Motor neuron (in vitro differentiated cells): ENCODE results near the gene DOCK1. TPM values are rescaled to one million over a fixed set of nuclear protein-coding genes. Genes with fewer than 3 reads are reported as not detected.

ENCODE experiments used
- ATAC-seq, 8 experiments: fragments of 200-7000 bp; cut with Tn5 transposase; replicated peaks in 6 of 8; 2 replicates each; pipeline ENCODE4 v1.8.0; 2021; ENCODE audit warnings: mild to moderate bottlenecking in 8 of 8, moderate library complexity in 8 of 8
- H3K27ac ChIP-seq, 2 donors: fragments of 250-450 bp; sonication (Bioruptor Pico); 2 replicates each; pipeline ENCODE4 v1.9.0; 2021; ENCODE audit warnings: antibody characterized with exemption in 2 of 2, mild to moderate bottlenecking in 2 of 2, moderate library complexity in 1 of 2
- H3K4me1 ChIP-seq, 2 donors: fragments of 250-450 bp; sonication (Bioruptor Pico); replicated peaks in 1 of 2; 2 replicates each; pipeline ENCODE4 v1.6.1; 2021; ENCODE audit warnings: antibody characterized with exemption in 2 of 2, mild to moderate bottlenecking in 2 of 2, moderate library complexity in 1 of 2
- H3K4me3 ChIP-seq, 5 donors: fragments of 250-450 bp; sonication (Bioruptor Pico); 2 replicates each; pipeline ENCODE4 v1.9.0; 2021; ENCODE audit warnings: antibody characterized with exemption in 5 of 5, mild to moderate bottlenecking in 5 of 5, moderate library complexity in 4 of 5
- WGBS, 10 experiments: fragments of 450-650 bp; shearing (Covaris generic); methylation state at CpG; one replicate each; pipeline ENCODE4 v1.0.0; 2022; 5-methylcytosine and 5-hydroxymethylcytosine counted together
- in situ Hi-C, 9 experiments: fragments of 400-800 bp; cut with MboI; loops; one replicate each; pipeline ENCODE4 v1.15.0; 2021; ENCODE audit warnings: low sequenced_read_pairs in 9 of 9, low pct_unique_long_range_greater_than_20kb in 2 of 9; ENCODE audit not compliant: unreplicated experiment in 9 of 9
- total RNA-seq, 8 experiments: library from RNA; unstranded; fragments of 300-600 nt; gene quantifications; 2 replicates each; pipeline versions ENCODE4 v1.2.3 to v1.2.4, GENCODE V29; 2022

DOCK1 gene
- total RNA-seq, 8 experiments from 2014 or later = 8.8 to 85.4 (median 23.0) TPM

DNA sequence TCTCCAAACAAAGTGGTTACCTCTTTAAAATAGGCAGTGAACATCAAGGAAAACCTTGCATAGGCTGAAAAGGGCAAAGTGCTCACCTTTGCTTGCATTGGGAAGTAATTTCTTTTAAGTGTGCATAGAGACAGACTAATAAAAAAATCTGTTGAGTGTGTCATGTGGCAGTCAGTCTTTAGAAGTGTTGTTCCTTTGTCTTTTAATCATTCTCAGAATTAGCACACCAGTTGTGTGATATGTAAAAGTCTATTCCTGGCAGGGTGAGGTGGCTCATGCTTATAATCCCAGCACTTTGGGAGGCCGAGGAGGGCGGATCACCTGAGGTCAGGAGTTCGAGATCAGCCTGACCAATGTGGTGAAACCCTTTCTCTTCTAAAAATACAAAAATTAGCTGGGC is 174.2 kb downstream of the DOCK1 start:
- Histone ChIP-seq H3K4me3 (no peak overlapping the region), H3K27ac (no peak overlapping the region), H3K4me1 (peaks cover 12 to 19% of the 10 kb centered on the region in 2 donors)
- in situ Hi-C loops = no loop called here
- peak in 2 of 8 experiments; percentile 72 to 80 for ATAC-seq
- WGBS, 10 experiments = 80 to 100% (median 83%) methylated on average over 1 to 3 of the region's 3 CpGs; no CpG with 5 or more reads in 3 of the 10 experiments

DNA sequence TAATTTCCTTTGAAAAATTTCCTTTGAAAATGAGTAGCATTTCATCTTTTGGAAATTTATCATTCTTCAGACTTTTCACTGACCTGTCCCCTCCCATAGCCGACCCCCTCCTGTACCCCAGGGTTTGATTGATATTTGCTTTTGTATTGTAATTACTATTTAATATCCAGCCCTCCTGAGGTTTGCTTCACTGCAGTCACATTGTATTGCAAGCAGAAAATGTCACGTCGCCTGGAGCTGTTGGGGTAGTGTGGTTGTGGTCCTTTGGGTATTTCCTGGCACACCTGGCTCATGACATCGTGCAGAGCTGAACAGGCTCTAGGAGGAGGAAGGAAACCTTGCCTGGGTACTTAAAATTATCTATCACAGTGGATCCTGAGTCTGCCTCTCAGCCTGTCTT is 175.1 kb downstream of the DOCK1 start:
- H3K4me3 ChIP-seq = no peak overlapping the region
- no peak overlapping the region for H3K27ac ChIP-seq
- ATAC-seq = peak in 4 of 8 experiments; percentile 18 to 74 (median 62)
- in situ Hi-C loops = no loop called here
- peaks cover 12 to 16% of the 10 kb centered on the region in 2 donors for H3K4me1 ChIP-seq
- WGBS, 10 experiments = 29 to 100% (median 75%) methylated on average over 1 to 4 of the region's 4 CpGs; no CpG with 5 or more reads in 3 of the 10 experiments

- H3K4me1 ChIP-seq = peaks cover 12 to 16% of the 10 kb centered on the region in 2 donors
Observed at GRCh38 chr10:127081851-127082345, 176.7 kb downstream of the DOCK1 start.

DNA sequence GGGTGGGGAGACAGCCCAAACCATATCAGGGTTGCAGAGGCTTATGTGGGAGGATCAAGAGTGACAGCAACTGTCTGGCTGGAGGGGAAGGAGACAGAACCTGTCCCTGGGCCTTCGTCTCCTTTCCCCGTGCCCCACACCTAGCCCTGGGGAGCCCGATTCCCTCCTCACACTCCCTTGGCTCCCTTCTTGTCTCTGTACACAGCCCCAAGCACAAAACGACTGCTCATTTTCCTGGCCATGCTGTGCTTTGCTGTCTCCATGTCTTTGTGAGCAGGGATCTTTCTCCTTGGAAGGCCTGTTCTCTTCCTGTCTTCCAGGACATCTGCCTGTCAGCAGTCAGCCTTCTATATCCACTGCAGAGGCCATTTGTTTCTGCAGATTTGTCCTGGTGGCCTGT is 177.4 kb downstream of the DOCK1 start:
- in situ Hi-C loops = no loop called here
- no peak for ATAC-seq
- 50 to 100% (median 83%) methylated on average over 1 to 3 of the region's 4 CpGs; no CpG with 5 or more reads in 3 of the 10 experiments for WGBS, 10 experiments
- Histone ChIP-seq H3K4me3 (no peak overlapping the region), H3K27ac (no peak overlapping the region), H3K4me1 (peaks cover 12 to 16% of the 10 kb centered on the region in 2 donors)

More at GRCh38 chr10:127081851-127082345, 176.7 kb downstream of the DOCK1 start:
- no peak overlapping the region for H3K4me3 ChIP-seq
- no peak overlapping the region for H3K27ac ChIP-seq
- WGBS, 10 experiments = 83 to 100% (median 93%) methylated on average over 2 to 10 of the region's 10 CpGs
- no peak for ATAC-seq
- in situ Hi-C loops = no loop called here

DNA sequence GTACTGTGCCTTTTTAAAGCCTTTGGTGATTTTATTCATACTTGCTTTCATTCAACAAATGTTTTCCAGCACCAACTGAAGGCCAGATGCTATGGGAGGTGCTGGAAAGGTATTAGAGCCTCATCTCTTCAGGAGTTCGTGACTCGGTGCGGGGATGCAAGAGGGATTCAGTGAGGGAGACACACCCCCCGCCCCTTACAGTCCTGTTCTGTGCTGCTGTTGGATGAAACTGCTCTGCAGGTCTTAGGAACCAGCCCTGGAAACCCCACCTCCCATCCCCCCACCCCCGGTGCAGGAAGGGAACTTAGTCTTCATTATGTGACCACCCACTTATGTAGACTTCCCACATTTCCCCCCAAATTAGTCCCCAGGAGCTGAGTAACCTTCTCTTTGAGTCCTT is 180.7 kb downstream of the DOCK1 start:
- in situ Hi-C loops = no loop called here
- H3K27ac ChIP-seq = no peak overlapping the region
- 100% methylated on average over 1 of the region's 5 CpGs; no CpG with 5 or more reads in 9 of the 10 experiments for WGBS, 10 experiments
- no peak for ATAC-seq
- peaks cover 5 to 12% of the 10 kb centered on the region in 2 donors for H3K4me1 ChIP-seq
- no peak overlapping the region for H3K4me3 ChIP-seq

- 80 to 93% (median 90%) methylated on average over 2 to 5 of the region's 10 CpGs; no CpG with 5 or more reads in 7 of the 10 experiments for WGBS, 10 experiments
- no peak overlapping the region for H3K27ac ChIP-seq
- in situ Hi-C loops = no loop called here
- peaks cover 2 to 8% of the 10 kb centered on the region in 2 donors for H3K4me1 ChIP-seq
- no peak overlapping the region for H3K4me3 ChIP-seq
- ATAC-seq = no peak
Observed at GRCh38 chr10:127088908-127089307, 183.7 kb downstream of the DOCK1 start.

- in situ Hi-C loops = no loop called here
- no peak overlapping the region for H3K4me3 ChIP-seq
- H3K4me1 ChIP-seq = peaks cover 2 to 8% of the 10 kb centered on the region in 2 donors
- ATAC-seq = no peak
- 63 to 100% (median 87%) methylated on average over 2 to 4 of the region's 5 CpGs; no CpG with 5 or more reads in 6 of the 10 experiments for WGBS, 10 experiments
- H3K27ac ChIP-seq = no peak overlapping the region
Observed at GRCh38 chr10:127089446-127089845, 184.2 kb downstream of the DOCK1 start.

- no peak overlapping the region for H3K4me3 ChIP-seq
- WGBS, 10 experiments = 77 to 100% (median 85%) methylated on average over 1 to 8 of the region's 8 CpGs; no CpG with 5 or more reads in 1 of the 10 experiments
- ATAC-seq = peak in 2 of 8 experiments; percentile 58 to 90
- H3K4me1 ChIP-seq = peaks cover 2 to 8% of the 10 kb centered on the region in 2 donors
- in situ Hi-C loops = no loop called here
- H3K27ac ChIP-seq = no peak overlapping the region
Observed at GRCh38 chr10:127090138-127090537, 184.9 kb downstream of the DOCK1 start.

DNA sequence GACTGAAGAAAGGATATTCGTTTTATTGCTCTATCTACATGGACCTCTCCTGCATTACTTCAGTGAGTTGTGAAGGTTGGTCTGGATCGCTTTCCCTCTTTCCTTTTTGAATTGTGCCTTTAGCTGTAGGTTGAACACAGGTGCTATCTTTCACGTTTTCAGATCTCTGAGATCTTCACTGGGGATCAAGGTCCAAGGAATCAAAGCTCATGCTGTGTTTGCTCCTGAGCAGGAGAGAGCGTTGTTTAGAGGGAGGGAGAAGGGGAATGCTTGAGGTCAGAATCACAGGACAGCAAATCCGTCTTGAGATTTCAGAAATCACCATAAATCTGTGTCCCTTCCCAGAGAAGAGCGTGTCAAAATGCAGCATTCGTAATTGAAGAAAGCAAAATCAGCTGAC is 186.1 kb downstream of the DOCK1 start:
- no peak overlapping the region for H3K4me3 ChIP-seq
- 81 to 100% (median 93%) methylated on average over 2 to 7 of the region's 7 CpGs; no CpG with 5 or more reads in 1 of the 10 experiments for WGBS, 10 experiments
- in situ Hi-C loops = no loop called here
- H3K27ac ChIP-seq = no peak overlapping the region
- peaks cover 2 to 8% of the 10 kb centered on the region in 2 donors for H3K4me1 ChIP-seq
- ATAC-seq = no peak

DNA sequence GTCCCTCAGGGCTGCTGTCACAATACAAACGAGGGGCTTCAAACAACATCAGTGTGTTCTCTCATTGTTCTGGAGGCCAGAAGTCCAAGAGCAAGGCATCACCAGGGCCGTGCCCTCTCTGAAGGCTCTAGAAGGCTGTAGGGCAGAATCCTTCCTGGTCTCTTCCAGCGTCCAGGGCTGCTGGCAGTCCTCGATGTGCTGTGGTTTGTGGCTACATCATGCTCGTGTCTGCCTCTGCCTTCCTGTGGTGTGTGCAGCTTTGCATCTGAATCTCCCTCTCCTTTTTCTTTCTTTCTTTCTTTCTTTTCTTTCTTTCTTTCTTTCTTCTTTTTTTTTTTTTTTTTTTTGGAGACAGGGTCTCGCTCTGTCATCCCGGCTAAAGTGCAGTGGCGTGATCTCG is 187.7 kb downstream of the DOCK1 start:
- peak in 1 of 8 experiments; percentile 32 for ATAC-seq
- WGBS, 10 experiments = 83 to 100% (median 87%) methylated on average over 2 to 8 of the region's 9 CpGs
- Histone ChIP-seq H3K4me3 (no peak overlapping the region), H3K27ac (no peak overlapping the region), H3K4me1 (peaks cover 2 to 8% of the 10 kb centered on the region in 2 donors)
- in situ Hi-C loops = no loop called here

- in situ Hi-C loops = no loop called here
- 82 to 100% (median 100%) methylated on average over 2 to 4 of the region's 4 CpGs; no CpG with 5 or more reads in 4 of the 10 experiments for WGBS, 10 experiments
- no peak for ATAC-seq
Observed at GRCh38 chr10:127094984-127095383, 189.8 kb downstream of the DOCK1 start.

GRCh38 chr10:127100983-127101615 is 195.9 kb downstream of the DOCK1 start:
- WGBS, 10 experiments = 80 to 100% (median 91%) methylated on average over 1 to 6 of the region's 10 CpGs; no CpG with 5 or more reads in 2 of the 10 experiments
- Histone ChIP-seq H3K4me1 (peaks cover 0 to 8% of the 10 kb centered on the region in 2 donors), H3K4me3 (no peak overlapping the region), H3K27ac (no peak overlapping the region)
- in situ Hi-C loops = no loop called here
- ATAC-seq = no peak

More at GRCh38 chr10:127094984-127095383, 189.8 kb downstream of the DOCK1 start:
- Histone ChIP-seq H3K4me1 (peaks cover 0 to 5% of the 10 kb centered on the region in 2 donors), H3K27ac (no peak overlapping the region), H3K4me3 (no peak overlapping the region)

DNA sequence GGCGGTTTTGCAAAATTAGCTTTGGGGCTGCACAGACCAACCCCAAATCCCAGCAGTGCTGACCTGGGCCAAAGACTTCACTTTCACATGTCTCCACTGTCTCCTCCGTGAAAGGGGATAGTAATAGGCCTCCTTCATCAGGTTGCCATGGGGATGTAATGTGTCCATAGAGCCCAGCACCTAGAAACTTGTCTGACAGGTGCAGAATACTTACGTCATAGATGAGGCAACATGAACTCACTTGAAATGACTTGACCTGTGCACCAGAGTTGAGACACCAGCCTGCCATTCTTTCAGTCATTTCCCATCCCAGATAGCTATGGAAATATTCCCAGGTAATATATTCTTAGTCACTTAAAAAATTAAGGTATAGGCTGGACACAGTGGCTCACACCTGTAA is 196.9 kb downstream of the DOCK1 start:
- 80 to 100% (median 100%) methylated on average over 1 to 3 of the region's 3 CpGs; no CpG with 5 or more reads in 3 of the 10 experiments for WGBS, 10 experiments
- Histone ChIP-seq H3K4me3 (no peak overlapping the region), H3K4me1 (peaks cover 0 to 8% of the 10 kb centered on the region in 2 donors), H3K27ac (no peak overlapping the region)
- in situ Hi-C loops = no loop called here
- ATAC-seq = no peak
